MM.1S (cell line): ENCODE results near the gene STYX.

Source experiments
- DNase-seq: peaks from one replicate; pipeline ENCODE4 v3.0.0-alpha.2; 2015
- H2AFZ ChIP-seq: fragments of 300-600 bp; sonication (generic); 2 replicates; pipeline ENCODE4 v1.6.0; 2016; ENCODE audit warnings: antibody characterized with exemption, low read length
- H3F3A ChIP-seq: fragments of 300-600 bp; sonication (generic); 2 replicates; pipeline ENCODE4 v1.6.1; 2016; ENCODE audit warnings: mild to moderate bottlenecking, antibody characterized with exemption, low read length, moderate library complexity, mixed read lengths; ENCODE audit not compliant: insufficient read depth
- H3K27ac ChIP-seq: fragments of 300-600 bp; sonication (generic); 2 replicates; pipeline ENCODE4 v1.5.1; 2016; ENCODE audit warnings: mild to moderate bottlenecking, low read length
- H3K27me3 ChIP-seq: fragments of 300-600 bp; sonication (generic); replicated peaks from 2 replicates; pipeline ENCODE4 v1.6.0; 2016; ENCODE audit warnings: low read length; ENCODE audit not compliant: insufficient read depth
- H3K36me3 ChIP-seq: fragments of 300-600 bp; sonication (generic); replicated peaks from 2 replicates; pipeline ENCODE4 v1.6.1; 2016; ENCODE audit warnings: mild to moderate bottlenecking, low read length, mixed read lengths; ENCODE audit not compliant: insufficient read depth
- H3K4me1 ChIP-seq: fragments of 300-600 bp; sonication (generic); 2 replicates; pipeline ENCODE4 v1.6.1; 2016; ENCODE audit warnings: low read length, mixed read lengths
- H3K4me2 ChIP-seq: fragments of 300-600 bp; sonication (generic); 2 replicates; pipeline ENCODE4 v1.6.0; 2016; ENCODE audit warnings: low read depth, low read length
- H3K4me3 ChIP-seq: fragments of 300-600 bp; sonication (generic); 2 replicates; pipeline ENCODE4 v1.5.1; 2016; ENCODE audit warnings: low read length, mixed read lengths
- H3K79me2 ChIP-seq: fragments of 300-600 bp; sonication (generic); 2 replicates; pipeline ENCODE4 v1.6.1; 2016; ENCODE audit warnings: mixed run types, low read length, mixed read lengths
- H3K9ac ChIP-seq: fragments of 300-600 bp; sonication (generic); 2 replicates; pipeline ENCODE4 v1.6.1; 2016; ENCODE audit warnings: low read length, mixed read lengths
- H3K9me2 ChIP-seq: fragments of 300-600 bp; sonication (generic); replicated peaks from 2 replicates; pipeline ENCODE4 v1.6.1; 2016; ENCODE audit warnings: mild to moderate bottlenecking, low read length, mixed read lengths; ENCODE audit not compliant: insufficient read depth
- H3K9me3 ChIP-seq: fragments of 300-600 bp; sonication (generic); replicated peaks from 2 replicates; pipeline ENCODE4 v1.6.1; 2016; ENCODE audit warnings: mild to moderate bottlenecking, low read length, mixed read lengths; ENCODE audit not compliant: insufficient read depth
- H4K20me1 ChIP-seq: fragments of 300-600 bp; sonication (generic); 2 replicates; pipeline ENCODE4 v1.6.1; 2016; ENCODE audit warnings: mild to moderate bottlenecking, low read length, moderate library complexity, mixed read lengths; ENCODE audit not compliant: insufficient read depth
- CTCF ChIP-seq: fragments of 300-600 bp; sonication (generic); IDR thresholded peaks from 2 replicates; pipeline ENCODE4 v1.5.1; 2016; ENCODE audit warnings: antibody characterized with exemption, low read length, mixed read lengths
- EZH2 ChIP-seq: fragments of 300-600 bp; sonication (generic); optimal IDR thresholded peaks from 2 replicates; pipeline ENCODE3; 2017; ENCODE audit warnings: low read depth, mild to moderate bottlenecking, antibody characterized with exemption, low read length, mixed read lengths
- EZH2phosphoT487 ChIP-seq: fragments of 300-600 bp; sonication (generic); IDR thresholded peaks from 2 replicates; pipeline ENCODE4 v1.6.1; 2018; ENCODE audit warnings: antibody characterized with exemption, low read length

STYX gene

GRCh38 chr14:52776816-52777215, 46.9 kb downstream of the STYX start:
- H4K20me1 ChIP-seq, result no peaks in the 10 kb centered on the region
- no peak overlapping the region for H3K4me3 ChIP-seq
- no peak for TF ChIP-seq EZH2
- no peak for TF ChIP-seq EZH2phosphoT487
- no peak for TF ChIP-seq CTCF
- H3K4me2 ChIP-seq, result no peak overlapping the region
- no peak overlapping the region for H3K9ac ChIP-seq
- H3K4me1 ChIP-seq, result no peaks in the 10 kb centered on the region
- H2AFZ ChIP-seq, result no peak overlapping the region
- H3K27ac ChIP-seq, result no peak overlapping the region
- no peak for DNase-seq
- H3K27me3 ChIP-seq, result no peaks in the 10 kb centered on the region
- no peaks in the 10 kb centered on the region for H3K36me3 ChIP-seq
- H3K9me3 ChIP-seq, result no peaks in the 10 kb centered on the region
- H3K79me2 ChIP-seq, result no peaks in the 10 kb centered on the region
- no peaks in the 10 kb centered on the region for H3F3A ChIP-seq
- H3K9me2 ChIP-seq, result no peaks in the 10 kb centered on the region

DNA sequence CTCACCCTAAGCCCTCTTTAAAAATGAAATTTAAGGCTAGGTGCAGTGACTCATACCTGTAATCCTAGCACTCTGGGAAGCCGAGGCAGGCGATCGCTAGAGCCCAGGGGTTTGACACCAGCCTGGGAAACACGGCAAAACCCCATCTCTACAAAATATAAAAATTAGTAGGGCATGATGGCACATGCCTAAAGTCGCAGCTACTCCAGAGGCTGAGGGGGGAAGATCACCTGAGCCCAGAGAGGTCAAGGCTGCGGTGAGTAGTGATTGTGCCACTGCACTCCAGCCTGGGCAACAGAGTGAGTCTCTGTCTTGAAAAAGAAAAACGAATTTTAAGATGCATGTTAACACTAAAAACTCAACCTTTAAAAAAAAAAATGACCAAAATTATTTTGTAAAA, 48.7 kb downstream of the STYX start:
- H3K27me3 ChIP-seq, result no peaks in the 10 kb centered on the region
- H3K27ac ChIP-seq, result no peak overlapping the region
- no peaks in the 10 kb centered on the region for H3K36me3 ChIP-seq
- TF ChIP-seq EZH2phosphoT487 (no peak), EZH2 (no peak), CTCF (no peak)
- no peaks in the 10 kb centered on the region for H3K9me2 ChIP-seq
- H2AFZ ChIP-seq, result no peak overlapping the region
- H3K4me3 ChIP-seq, result no peak overlapping the region
- no peaks in the 10 kb centered on the region for H3K9me3 ChIP-seq
- no peaks in the 10 kb centered on the region for H3K79me2 ChIP-seq
- no peak overlapping the region for H3K9ac ChIP-seq
- H3K4me1 ChIP-seq, result no peaks in the 10 kb centered on the region
- H4K20me1 ChIP-seq, result no peaks in the 10 kb centered on the region
- no peak overlapping the region for H3K4me2 ChIP-seq
- H3F3A ChIP-seq, result no peaks in the 10 kb centered on the region
- no peak for DNase-seq

- Histone ChIP-seq H2AFZ (no peak overlapping the region), H4K20me1 (no peaks in the 10 kb centered on the region), H3K27me3 (no peaks in the 10 kb centered on the region), H3K36me3 (no peaks in the 10 kb centered on the region), H3K27ac (no peak overlapping the region), H3F3A (no peaks in the 10 kb centered on the region), H3K9me2 (no peaks in the 10 kb centered on the region), H3K4me2 (no peak overlapping the region), H3K4me1 (no peaks in the 10 kb centered on the region), H3K9me3 (no peaks in the 10 kb centered on the region), H3K79me2 (no peaks in the 10 kb centered on the region), H3K4me3 (no peak overlapping the region), H3K9ac (no peak overlapping the region)
- DNase-seq, result no peak
- TF ChIP-seq CTCF (no peak), EZH2phosphoT487 (no peak), EZH2 (no peak)
Measured at GRCh38 chr14:52780893-52781292, 50.9 kb downstream of the STYX start.
